Activated CD4-positive, alpha-beta T cell treated with anti-CD3 and anti-CD28 coated beads for 36 hours (primary cell): Measurements from ENCODE around the gene APP. TPM values are rescaled to one million over a fixed set of nuclear protein-coding genes. Genes with fewer than 3 reads are reported as not detected.

Source experiments
- ATAC-seq: fragments of 200-7000 bp; cut with Tn5 transposase; one replicate; pipeline ENCODE4 v1.10.0; 2021; ENCODE audit warnings: mild to moderate bottlenecking, moderate library complexity
- CTCF ChIA-PET: fragments of 350-600 bp; sonication (Branson Sonifier 250); formaldehyde crosslinking; loops from one replicate; lab custom pipeline; 2021; ENCODE audit warnings: antibody characterized with exemption; lab: Charles Lee
- POLR2A ChIA-PET: fragments of 350-600 bp; sonication (Branson Sonifier 250); formaldehyde crosslinking; loops from one replicate; lab custom pipeline; 2021; ENCODE audit warnings: antibody characterized with exemption, inconsistent platforms; lab: Charles Lee
- DNase-seq: peaks from one replicate; pipeline ENCODE4 v3.0.0-alpha.2; 2020
- H3K27ac Mint-ChIP-seq: one replicate; pipeline ENCODE4 v1.8.0; 2021; ENCODE audit warnings: mixed read lengths
- H3K27me3 Mint-ChIP-seq: one replicate; pipeline ENCODE4 v1.8.0; 2021; ENCODE audit warnings: mixed read lengths
- H3K36me3 Mint-ChIP-seq: one replicate; pipeline ENCODE4 v1.8.0; 2021; ENCODE audit warnings: low read depth, mixed read lengths
- H3K4me1 Mint-ChIP-seq: one replicate; pipeline ENCODE4 v1.8.0; 2021; ENCODE audit warnings: mixed read lengths
- H3K4me3 Mint-ChIP-seq: one replicate; pipeline ENCODE4 v1.8.0; 2021; ENCODE audit warnings: mild to moderate bottlenecking, moderate library complexity, mixed read lengths
- H3K9me3 Mint-ChIP-seq: one replicate; pipeline ENCODE4 v1.8.0; 2021; ENCODE audit warnings: low read depth, mixed read lengths
- intact Hi-C, 2 experiments: fragments of 100-400 bp; cut with DNase I in 1 of 2; cut with micrococcal nuclease in 1 of 2; formaldehyde crosslinking; loops; one replicate each; pipeline versions ENCODE4 v1.14.2 to v1.15.1; 2022 to 2024; cut with DNase I, micrococcal nuclease
- total RNA-seq, 2 experiments: library from RNA; stranded (reverse); gene quantifications; one replicate each; pipeline ENCODE4 v1.2.3, GENCODE V29; 2021

APP gene
- total RNA-seq, 2 experiments from 2014 or later: 59.8 to 71.1 TPM

- H3K9me3 Mint-ChIP-seq: no peaks in the 10 kb centered on the region
- H3K4me1 Mint-ChIP-seq: no peaks in the 10 kb centered on the region
- no peak overlapping the region for H3K27ac Mint-ChIP-seq
- intact Hi-C loops: loop anchor here in 1 of 2 experiments (10.0 kb wide), 1 partner anchor 1819 kb away; no protein-coding TSS in a partner anchor
- DNase-seq: no peak
- H3K36me3 Mint-ChIP-seq: peaks cover 3% of the 10 kb centered on the region
- H3K27me3 Mint-ChIP-seq: no peaks in the 10 kb centered on the region
- CTCF ChIA-PET: interaction anchor here (0.7 to 1.4 kb wide), 3 partner anchors 10 to 289 kb away, joined by 3 to 5 read pairs (median 4); no protein-coding TSS in a partner anchor
- ATAC-seq: no peak
- H3K4me3 Mint-ChIP-seq: no peak overlapping the region
- POLR2A ChIA-PET: no interaction called here
These were observed 284.7 kb downstream of the APP start for GRCh38 chr21:25885880-25886279.

GRCh38 chr21:25885405-25885804, 285.2 kb downstream of the APP start:
- H3K27me3 Mint-ChIP-seq: no peaks in the 10 kb centered on the region
- intact Hi-C loops: loop anchor here in 1 of 2 experiments (10.0 kb wide), 1 partner anchor 1819 kb away; no protein-coding TSS in a partner anchor
- H3K9me3 Mint-ChIP-seq: no peaks in the 10 kb centered on the region
- ChIA-PET CTCF (interaction anchor here (0.7 to 1.4 kb wide), 3 partner anchors 10 to 289 kb away, joined by 3 to 5 read pairs (median 4); no protein-coding TSS in a partner anchor), POLR2A (no interaction called here)
- H3K27ac Mint-ChIP-seq: no peak overlapping the region
- no peaks in the 10 kb centered on the region for H3K4me1 Mint-ChIP-seq
- H3K36me3 Mint-ChIP-seq: no peaks in the 10 kb centered on the region
- ATAC-seq (no peak), DNase-seq (no peak)
- no peak overlapping the region for H3K4me3 Mint-ChIP-seq

DNA sequence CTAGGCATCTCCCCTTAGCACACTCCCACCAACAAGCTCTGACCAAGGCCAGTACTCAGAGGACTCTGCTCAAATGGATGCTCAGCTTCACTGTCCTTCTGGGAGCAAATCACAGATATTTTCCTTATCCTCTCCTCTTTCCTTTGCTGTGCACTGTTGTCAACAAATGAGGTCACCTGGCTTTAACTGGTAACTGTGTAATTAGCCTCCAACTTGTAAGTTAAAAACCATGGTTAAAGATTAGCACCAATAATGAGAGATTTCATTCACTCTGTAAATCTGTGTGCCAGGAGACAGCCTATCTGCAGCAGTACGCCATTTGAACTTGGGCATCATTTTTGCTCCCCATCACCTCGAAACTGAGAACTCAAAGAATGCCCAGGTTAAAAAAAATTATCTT, 286.3 kb downstream of the APP start:
- Mint-ChIP-seq H3K36me3 (no peaks in the 10 kb centered on the region), H3K27me3 (no peaks in the 10 kb centered on the region), H3K27ac (no peak overlapping the region), H3K4me3 (no peak overlapping the region), H3K9me3 (no peaks in the 10 kb centered on the region), H3K4me1 (no peaks in the 10 kb centered on the region)
- DNase-seq (no peak), ATAC-seq (no peak)
- ChIA-PET CTCF (interaction anchor here (0.9 to 2.0 kb wide), 3 partner anchors 8 to 22 kb away, joined by 3 to 5 read pairs (median 5); no protein-coding TSS in a partner anchor), POLR2A (no interaction called here)
- intact Hi-C loops: loop anchor here (5.0 to 10.0 kb wide), 2 partner anchors 833 to 1820 kb away; no protein-coding TSS in a partner anchor

GRCh38 chr21:25881524-25882376, 288.8 kb downstream of the APP start:
- Mint-ChIP-seq H3K4me1 (no peaks in the 10 kb centered on the region), H3K36me3 (peaks cover under 1% of the 10 kb centered on the region), H3K4me3 (no peak overlapping the region), H3K27me3 (no peaks in the 10 kb centered on the region), H3K27ac (no peak overlapping the region), H3K9me3 (no peaks in the 10 kb centered on the region)
- POLR2A ChIA-PET: no interaction called here
- intact Hi-C loops: loop anchor here (1.0 to 10.0 kb wide), 5 partner anchors 288 to 1823 kb away; partner anchors contain the start of gene APP (in 1 of the 2)
- ATAC-seq (peak; percentile 83), DNase-seq (peak; percentile 74)
- CTCF ChIA-PET: interaction anchor here (0.6 to 1.9 kb wide), 11 partner anchors 8 to 836 kb away, joined by 3 to 8 read pairs (median 4); no protein-coding TSS in a partner anchor

DNA sequence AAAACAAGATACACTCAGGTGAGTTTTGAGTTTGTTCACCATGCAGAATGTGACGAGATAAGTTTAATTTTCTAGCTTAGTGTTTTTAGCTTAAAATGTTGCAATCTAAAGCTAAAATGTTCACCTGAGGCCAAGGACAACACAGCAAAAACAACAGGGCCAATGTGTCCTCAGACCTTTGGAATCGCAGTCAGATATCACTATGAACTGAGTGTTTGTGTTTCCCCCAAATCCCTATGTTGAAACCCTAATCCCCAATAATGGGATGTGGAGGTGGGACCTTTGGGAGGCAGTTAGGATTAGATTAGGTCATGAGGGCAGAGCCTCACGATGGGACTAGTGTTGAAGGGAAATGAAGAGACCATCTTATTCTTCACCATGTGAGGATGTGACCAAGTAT, 291.4 kb downstream of the APP start:
- H3K4me1 Mint-ChIP-seq: no peaks in the 10 kb centered on the region
- no peaks in the 10 kb centered on the region for H3K27me3 Mint-ChIP-seq
- peaks cover 2% of the 10 kb centered on the region for H3K36me3 Mint-ChIP-seq
- no peak for ATAC-seq
- POLR2A ChIA-PET: no interaction called here
- H3K27ac Mint-ChIP-seq: no peak overlapping the region
- no peak overlapping the region for H3K4me3 Mint-ChIP-seq
- DNase-seq: no peak
- no peaks in the 10 kb centered on the region for H3K9me3 Mint-ChIP-seq
- intact Hi-C loops: no loop called here
- CTCF ChIA-PET: no interaction called here

DNA sequence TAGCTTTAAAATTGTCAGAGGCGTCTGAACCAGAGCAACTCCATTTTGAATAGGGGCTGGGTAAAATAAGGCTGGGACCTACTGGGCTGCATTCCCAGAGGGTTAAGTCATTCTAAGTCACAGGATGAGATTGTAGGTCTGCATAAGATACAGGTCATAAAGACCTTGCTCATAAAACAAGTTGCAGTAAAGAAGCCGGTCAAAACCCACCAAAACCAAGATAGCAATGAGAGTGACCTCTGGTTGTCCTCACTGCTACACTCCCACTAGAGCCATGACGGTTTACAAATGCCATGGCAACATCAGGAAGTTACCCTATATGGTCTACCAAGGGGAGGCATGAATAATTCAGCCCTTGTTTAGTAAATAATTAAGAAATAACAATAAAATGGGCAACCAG, 292.2 kb downstream of the APP start:
- ChIA-PET CTCF (interaction anchor here (1.1 to 1.4 kb wide), 2 partner anchors 270 to 290 kb away, joined by 3 read pairs; no protein-coding TSS in a partner anchor), POLR2A (no interaction called here)
- Mint-ChIP-seq H3K36me3 (peaks cover 2% of the 10 kb centered on the region), H3K4me3 (no peak overlapping the region), H3K9me3 (no peaks in the 10 kb centered on the region), H3K4me1 (no peaks in the 10 kb centered on the region), H3K27me3 (no peaks in the 10 kb centered on the region), H3K27ac (no peak overlapping the region)
- DNase-seq (no peak), ATAC-seq (no peak)
- intact Hi-C loops: no loop called here

DNA sequence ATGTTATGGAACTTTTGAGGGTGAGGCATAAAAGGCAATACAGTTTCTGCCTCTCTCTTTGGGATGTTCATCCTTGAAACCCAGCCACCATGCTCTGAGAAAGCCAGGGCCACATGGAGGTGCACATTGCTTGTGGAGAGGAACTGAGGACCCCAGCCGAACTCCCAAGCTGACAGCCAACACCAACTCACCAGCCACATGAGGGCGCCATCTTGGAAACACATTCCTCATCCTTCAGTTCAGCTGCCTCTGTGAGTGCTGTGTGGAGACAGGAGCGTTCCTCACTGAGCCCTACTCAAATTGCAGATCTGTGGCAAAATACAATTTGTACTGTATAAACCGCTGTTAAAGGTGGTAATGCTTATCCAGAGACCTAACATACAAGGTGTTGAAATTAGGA, 298.3 kb downstream of the APP start:
- no peaks in the 10 kb centered on the region for H3K9me3 Mint-ChIP-seq
- intact Hi-C loops: no loop called here
- no peak overlapping the region for H3K27ac Mint-ChIP-seq
- no peak overlapping the region for H3K4me3 Mint-ChIP-seq
- no peaks in the 10 kb centered on the region for H3K4me1 Mint-ChIP-seq
- CTCF ChIA-PET: no interaction called here
- ATAC-seq (no peak), DNase-seq (no peak)
- peaks cover 2% of the 10 kb centered on the region for H3K36me3 Mint-ChIP-seq
- H3K27me3 Mint-ChIP-seq: no peaks in the 10 kb centered on the region
- POLR2A ChIA-PET: no interaction called here

- CTCF ChIA-PET: interaction anchor here (0.5 kb wide), 1 partner anchor 814 kb away, joined by 4 read pairs; no protein-coding TSS in a partner anchor
- intact Hi-C loops: no loop called here
- POLR2A ChIA-PET: no interaction called here
- H3K9me3 Mint-ChIP-seq: no peaks in the 10 kb centered on the region
- no peaks in the 10 kb centered on the region for H3K4me1 Mint-ChIP-seq
- DNase-seq (peak; percentile 36), ATAC-seq (no peak)
- H3K4me3 Mint-ChIP-seq: no peak overlapping the region
- H3K27ac Mint-ChIP-seq: no peak overlapping the region
- peaks cover under 1% of the 10 kb centered on the region for H3K36me3 Mint-ChIP-seq
- H3K27me3 Mint-ChIP-seq: no peaks in the 10 kb centered on the region
These were observed 299.0 kb downstream of the APP start for GRCh38 chr21:25871566-25871965.

GRCh38 chr21:25870084-25870483, 300.5 kb downstream of the APP start:
- ATAC-seq (no peak), DNase-seq (no peak)
- POLR2A ChIA-PET: no interaction called here
- intact Hi-C loops: no loop called here
- Mint-ChIP-seq H3K27me3 (no peaks in the 10 kb centered on the region), H3K27ac (no peak overlapping the region), H3K4me3 (no peak overlapping the region), H3K4me1 (no peaks in the 10 kb centered on the region), H3K36me3 (no peaks in the 10 kb centered on the region), H3K9me3 (no peaks in the 10 kb centered on the region)
- CTCF ChIA-PET: no interaction called here

DNA sequence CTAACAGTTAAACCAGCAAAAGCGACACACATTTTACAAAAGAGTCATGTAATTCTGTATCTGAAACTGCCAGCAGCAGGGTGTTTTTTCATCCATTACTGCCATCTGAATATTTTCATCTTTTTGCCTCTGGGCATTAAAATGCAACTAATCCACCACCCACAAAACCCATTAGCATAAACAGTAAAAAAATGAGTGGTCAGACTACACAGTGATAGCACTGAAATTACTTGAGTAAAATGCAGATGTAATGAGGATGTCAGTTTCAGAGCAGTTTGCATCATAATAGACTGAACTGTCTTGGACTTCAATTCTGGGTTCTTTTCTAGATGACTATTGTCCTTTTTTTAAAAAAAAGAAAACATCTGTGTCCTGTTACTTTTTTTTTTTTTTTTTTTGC, 303.5 kb downstream of the APP start:
- no peaks in the 10 kb centered on the region for H3K9me3 Mint-ChIP-seq
- H3K27me3 Mint-ChIP-seq: no peaks in the 10 kb centered on the region
- POLR2A ChIA-PET: no interaction called here
- CTCF ChIA-PET: no interaction called here
- H3K4me3 Mint-ChIP-seq: no peak overlapping the region
- no peaks in the 10 kb centered on the region for H3K36me3 Mint-ChIP-seq
- intact Hi-C loops: no loop called here
- H3K27ac Mint-ChIP-seq: no peak overlapping the region
- ATAC-seq: no peak
- no peaks in the 10 kb centered on the region for H3K4me1 Mint-ChIP-seq
- DNase-seq: no peak

DNA sequence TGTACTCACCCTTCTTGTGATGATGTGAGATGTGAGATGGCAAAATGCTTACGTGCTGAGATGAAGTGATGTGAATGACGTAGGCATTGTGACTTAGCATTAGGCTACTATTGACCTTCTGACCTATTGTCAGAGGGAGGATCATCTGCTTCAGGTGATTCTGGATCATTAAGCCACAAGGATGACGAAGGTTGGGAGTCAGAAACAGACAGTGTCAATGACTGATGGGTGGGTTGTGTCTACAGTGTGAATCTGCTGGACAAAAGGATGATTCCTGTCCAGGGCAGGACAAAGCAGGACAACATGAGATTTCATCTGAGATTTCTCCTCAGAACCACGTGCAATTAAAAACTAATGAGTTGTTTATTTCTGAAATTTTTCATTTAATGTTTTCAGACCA, 306.8 kb downstream of the APP start:
- Mint-ChIP-seq H3K27me3 (no peaks in the 10 kb centered on the region), H3K4me1 (no peaks in the 10 kb centered on the region), H3K36me3 (no peaks in the 10 kb centered on the region), H3K9me3 (no peaks in the 10 kb centered on the region), H3K4me3 (no peak overlapping the region), H3K27ac (no peak overlapping the region)
- ChIA-PET CTCF (no interaction called here), POLR2A (no interaction called here)
- intact Hi-C loops: loop anchor here in 1 of 2 experiments (5.0 kb wide), 1 partner anchor 61 kb away; no protein-coding TSS in a partner anchor
- ATAC-seq (no peak), DNase-seq (no peak)
